ENCODE measurements around the gene SCMH1.

- TF ChIP-seq POLR2A (IDR thresholded peaks at IDR 0.05; ENCODE audit: low read depth, low read length), result no peak
- no peak for TF ChIP-seq TAF1 (IDR thresholded peaks at IDR 0.05; ENCODE audit: borderline replicate concordance, low read depth, low read length)
These were observed 15.2 kb downstream of the SCMH1 start for GRCh38 chr1:41226815-41227434.
